IMR-90 (cell line): ENCODE results near the gene SARNP.

Source experiments
- BHLHE40 ChIP-seq: fragments of 150-350 bp; IDR thresholded peaks from 2 replicates; pipeline ENCODE4 v1.6.1; 2016; ENCODE audit warnings: mild to moderate bottlenecking, low read depth, low read length
- CEBPB ChIP-seq: IDR thresholded peaks from 2 replicates; pipeline ENCODE4 v1.6.1; 2012; ENCODE audit warnings: low read depth, low read length, improper control_type of control experiment
- CHD1 ChIP-seq: IDR thresholded peaks from 2 replicates; pipeline ENCODE4 v1.6.1; 2012; ENCODE audit warnings: low read depth, low read length, improper control_type of control experiment
- ELK1 ChIP-seq: fragments of 150-350 bp; IDR thresholded peaks from 2 replicates; pipeline ENCODE4 v1.6.1; 2016; ENCODE audit warnings: low read depth, mild to moderate bottlenecking, low read length, moderate library complexity, borderline replicate concordance
- FOS ChIP-seq: fragments of 150-350 bp; IDR thresholded peaks from 2 replicates; pipeline ENCODE4 v1.6.1; 2016; ENCODE audit warnings: low read depth, low read length
- MXI1 ChIP-seq: IDR thresholded peaks from 2 replicates; pipeline ENCODE4 v1.6.1; 2012; ENCODE audit warnings: low read depth, mild to moderate bottlenecking, low read length, moderate library complexity, borderline replicate concordance
- POLR2A ChIP-seq: IDR thresholded peaks from 2 replicates; pipeline ENCODE4 v1.6.1; 2012; ENCODE audit warnings: mild to moderate bottlenecking, low read depth, low read length
- RAD21 ChIP-seq: IDR thresholded peaks from 2 replicates; pipeline ENCODE4 v1.6.1; 2012; ENCODE audit warnings: low read length, improper control_type of control experiment
- RFX5 ChIP-seq: IDR thresholded peaks from 2 replicates; pipeline ENCODE4 v1.8.0; 2012; ENCODE audit warnings: low read depth, mild to moderate bottlenecking, low read length, moderate library complexity
- TF ChIP-seq, protein P1 (sequence below): conservative IDR thresholded peaks from 2 replicates; pipeline ENCODE4 v1.5.1; 2012; ENCODE audit warnings: mild to moderate bottlenecking, low read depth, low read length, improper control_type of control experiment
- TF ChIP-seq, protein P2 (sequence below): fragments of 150-350 bp; IDR thresholded peaks from 2 replicates; pipeline ENCODE4 v1.6.1; 2017; ENCODE audit warnings: mild to moderate bottlenecking, antibody characterized with exemption, low read length, low read depth

DNA sequence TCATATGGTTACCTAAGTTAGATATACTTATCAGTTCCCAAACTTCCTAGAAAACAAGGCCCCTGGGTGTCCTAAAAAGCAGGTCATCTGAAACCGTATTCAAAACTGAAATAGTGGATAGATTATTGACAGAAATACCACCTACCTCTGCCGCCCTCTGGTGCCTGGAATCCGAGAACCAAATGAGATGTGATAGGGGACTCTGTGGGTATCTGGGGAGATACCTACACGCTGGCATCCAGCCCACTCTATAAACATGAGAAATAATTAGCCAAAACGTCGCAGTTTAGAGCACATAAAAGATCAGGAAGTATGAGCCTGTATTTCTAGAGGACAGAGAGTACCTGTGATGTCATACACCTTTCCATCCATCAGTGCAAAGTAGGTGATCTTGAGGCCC lies 4.7 kb upstream of the SARNP start:
- TF ChIP-seq, protein P1, sequence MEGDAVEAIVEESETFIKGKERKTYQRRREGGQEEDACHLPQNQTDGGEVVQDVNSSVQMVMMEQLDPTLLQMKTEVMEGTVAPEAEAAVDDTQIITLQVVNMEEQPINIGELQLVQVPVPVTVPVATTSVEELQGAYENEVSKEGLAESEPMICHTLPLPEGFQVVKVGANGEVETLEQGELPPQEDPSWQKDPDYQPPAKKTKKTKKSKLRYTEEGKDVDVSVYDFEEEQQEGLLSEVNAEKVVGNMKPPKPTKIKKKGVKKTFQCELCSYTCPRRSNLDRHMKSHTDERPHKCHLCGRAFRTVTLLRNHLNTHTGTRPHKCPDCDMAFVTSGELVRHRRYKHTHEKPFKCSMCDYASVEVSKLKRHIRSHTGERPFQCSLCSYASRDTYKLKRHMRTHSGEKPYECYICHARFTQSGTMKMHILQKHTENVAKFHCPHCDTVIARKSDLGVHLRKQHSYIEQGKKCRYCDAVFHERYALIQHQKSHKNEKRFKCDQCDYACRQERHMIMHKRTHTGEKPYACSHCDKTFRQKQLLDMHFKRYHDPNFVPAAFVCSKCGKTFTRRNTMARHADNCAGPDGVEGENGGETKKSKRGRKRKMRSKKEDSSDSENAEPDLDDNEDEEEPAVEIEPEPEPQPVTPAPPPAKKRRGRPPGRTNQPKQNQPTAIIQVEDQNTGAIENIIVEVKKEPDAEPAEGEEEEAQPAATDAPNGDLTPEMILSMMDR, result peak; percentile 34
- TF ChIP-seq RFX5, result no peak
- TF ChIP-seq CHD1, result no peak
- TF ChIP-seq POLR2A, result no peak
- no peak for TF ChIP-seq ELK1
- no peak for TF ChIP-seq BHLHE40
- no peak for TF ChIP-seq RAD21
- TF ChIP-seq, protein P2, sequence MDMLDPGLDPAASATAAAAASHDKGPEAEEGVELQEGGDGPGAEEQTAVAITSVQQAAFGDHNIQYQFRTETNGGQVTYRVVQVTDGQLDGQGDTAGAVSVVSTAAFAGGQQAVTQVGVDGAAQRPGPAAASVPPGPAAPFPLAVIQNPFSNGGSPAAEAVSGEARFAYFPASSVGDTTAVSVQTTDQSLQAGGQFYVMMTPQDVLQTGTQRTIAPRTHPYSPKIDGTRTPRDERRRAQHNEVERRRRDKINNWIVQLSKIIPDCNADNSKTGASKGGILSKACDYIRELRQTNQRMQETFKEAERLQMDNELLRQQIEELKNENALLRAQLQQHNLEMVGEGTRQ, result no peak
- no peak for TF ChIP-seq MXI1
- no peak for TF ChIP-seq CEBPB
- TF ChIP-seq FOS, result no peak
